ENCODE results near the gene TMEM40.

DNA sequence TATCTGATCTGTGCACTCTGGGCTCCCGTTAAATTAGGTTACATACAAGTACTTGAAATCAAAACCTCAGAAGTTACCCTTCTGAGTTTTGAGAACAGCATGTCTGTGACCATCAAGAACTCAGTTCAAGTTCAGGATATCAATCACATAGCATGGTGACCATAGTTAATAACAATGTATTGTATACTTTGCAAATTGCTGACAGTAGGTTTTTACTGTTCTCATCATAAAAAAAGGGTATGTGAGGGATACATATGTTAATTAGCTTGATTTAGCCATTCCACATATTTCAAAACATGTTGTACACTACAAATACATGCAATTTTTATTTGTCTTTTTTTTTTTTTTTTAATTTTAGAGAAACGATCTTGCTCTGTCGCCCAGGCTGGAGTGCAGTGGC is 25.5 kb downstream of the TMEM40 start:
- no peak for TF ChIP-seq GATA3 (IDR thresholded peaks at IDR 0.05; ENCODE audit: low read depth, low read length)
- no peak for TF ChIP-seq GATA2 (IDR thresholded peaks at IDR 0.05; ENCODE audit: low read depth, low read length)
